GM23338 (cell line): ENCODE measurements around the gene NAALADL2.

Experiments
- CREB1 ChIP-seq: fragments of 250-450 bp; sonication (Bioruptor Pico); IDR thresholded peaks from 2 replicates; pipeline ENCODE4 v1.5.0; 2020; ENCODE audit warnings: low read depth, mild to moderate bottlenecking, moderate library complexity
- EZH2 ChIP-seq: fragments of 200-600 bp; sonication (generic); IDR thresholded peaks from one replicate; pipeline ENCODE4 v1.8.0; 2017; ENCODE audit warnings: antibody characterized with exemption, mild to moderate bottlenecking, low read depth; ENCODE audit not compliant: unreplicated experiment
- EZH2phosphoT487 ChIP-seq: fragments of 200-600 bp; sonication (generic); IDR thresholded peaks from one replicate; pipeline ENCODE4 v1.8.1; 2018; ENCODE audit warnings: antibody characterized with exemption; ENCODE audit not compliant: unreplicated experiment
- TF ChIP-seq, protein P1 (sequence below), 2 experiments: fragments of 200-600 bp in 1 of 2; sonication (generic) in 1 of 2; conservative IDR thresholded peaks; 2 replicates each; pipeline versions ENCODE4 v1.5.1 to v1.6.1; 2016 to 2017; ENCODE audit warnings: antibody characterized with exemption in 2 of 2, low read depth in 2 of 2, mild to moderate bottlenecking in 2 of 2, moderate library complexity in 1 of 2

DNA sequence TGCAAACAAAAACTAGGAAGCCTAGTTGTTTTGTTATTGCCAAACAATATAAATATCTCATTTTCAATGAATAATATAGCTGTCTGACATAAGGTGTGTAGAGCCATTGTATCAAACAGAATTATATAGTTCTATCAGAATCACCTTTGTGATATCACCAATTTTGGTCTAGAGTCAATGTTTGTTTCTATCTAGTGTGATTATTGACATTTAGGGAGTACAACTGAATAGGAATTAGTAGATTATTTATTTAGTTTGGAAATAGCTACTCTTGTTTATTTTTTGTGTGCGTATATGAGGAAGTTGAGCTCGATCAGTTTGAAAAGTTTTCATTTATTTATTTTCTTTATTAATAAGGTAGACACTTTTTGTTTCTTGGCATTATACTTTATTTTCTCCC is 389.7 kb downstream of the NAALADL2 start:
- TF ChIP-seq, protein P1, sequence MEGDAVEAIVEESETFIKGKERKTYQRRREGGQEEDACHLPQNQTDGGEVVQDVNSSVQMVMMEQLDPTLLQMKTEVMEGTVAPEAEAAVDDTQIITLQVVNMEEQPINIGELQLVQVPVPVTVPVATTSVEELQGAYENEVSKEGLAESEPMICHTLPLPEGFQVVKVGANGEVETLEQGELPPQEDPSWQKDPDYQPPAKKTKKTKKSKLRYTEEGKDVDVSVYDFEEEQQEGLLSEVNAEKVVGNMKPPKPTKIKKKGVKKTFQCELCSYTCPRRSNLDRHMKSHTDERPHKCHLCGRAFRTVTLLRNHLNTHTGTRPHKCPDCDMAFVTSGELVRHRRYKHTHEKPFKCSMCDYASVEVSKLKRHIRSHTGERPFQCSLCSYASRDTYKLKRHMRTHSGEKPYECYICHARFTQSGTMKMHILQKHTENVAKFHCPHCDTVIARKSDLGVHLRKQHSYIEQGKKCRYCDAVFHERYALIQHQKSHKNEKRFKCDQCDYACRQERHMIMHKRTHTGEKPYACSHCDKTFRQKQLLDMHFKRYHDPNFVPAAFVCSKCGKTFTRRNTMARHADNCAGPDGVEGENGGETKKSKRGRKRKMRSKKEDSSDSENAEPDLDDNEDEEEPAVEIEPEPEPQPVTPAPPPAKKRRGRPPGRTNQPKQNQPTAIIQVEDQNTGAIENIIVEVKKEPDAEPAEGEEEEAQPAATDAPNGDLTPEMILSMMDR (conservative IDR thresholded peaks at IDR 0.05; ENCODE audit: low read depth in 2 of 2) = no peak
- no peak for TF ChIP-seq EZH2phosphoT487
- TF ChIP-seq CREB1 = no peak
- TF ChIP-seq EZH2 = no peak
